Kidney (tissue), 14 donors: Measurements from ENCODE around the gene ASB12. TPM values are rescaled to one million over a fixed set of nuclear protein-coding genes. Genes with fewer than 3 reads are reported as not detected.

ENCODE experiments used
- DNase-seq, 5 donors: peaks; one replicate each; pipeline ENCODE4 v3.0.0-alpha.2; 2013 to 2020
- FAIRE-seq: peaks from 2 replicates; lab custom pipeline; 2012; peaks lifted over from hg19 to GRCh38; lab: Jason Lieb, UNC
- H3K27ac ChIP-seq, 2 donors: one replicate each; pipeline ENCODE4 v1.7.0; 2013; ENCODE audit warnings: low read depth in 2 of 2, low read length in 2 of 2, inconsistent platforms in 1 of 2
- H3K27me3 ChIP-seq: one replicate; pipeline ENCODE4 v1.7.1; 2013; ENCODE audit warnings: low read length, inconsistent platforms; ENCODE audit not compliant: control insufficient read depth, insufficient read depth
- H3K36me3 ChIP-seq, 3 donors: one replicate each; pipeline versions ENCODE4 v1.7.0 to v1.7.1; 2013; ENCODE audit warnings: low read length in 3 of 3, control low read depth in 1 of 3, inconsistent platforms in 1 of 3; ENCODE audit not compliant: insufficient read depth in 3 of 3, control insufficient read depth in 2 of 3
- H3K4me1 ChIP-seq, 3 donors: one replicate each; pipeline versions ENCODE4 v1.7.0 to v1.7.1; 2013; ENCODE audit warnings: low read length in 3 of 3, inconsistent platforms in 1 of 3, low read depth in 1 of 3; ENCODE audit not compliant: control insufficient read depth in 2 of 3, insufficient read depth in 2 of 3
- H3K4me3 ChIP-seq, 3 donors: one replicate each; pipeline versions ENCODE4 v1.7.0 to v1.8.1; 2013; ENCODE audit warnings: low read length in 3 of 3, control low read depth in 1 of 3, inconsistent platforms in 1 of 3
- H3K9ac ChIP-seq, 3 donors: one replicate each; pipeline versions ENCODE4 v1.7.0 to v1.7.1; 2013; ENCODE audit warnings: low read length in 3 of 3, control low read depth in 1 of 3, inconsistent platforms in 1 of 3
- H3K9me3 ChIP-seq, 3 donors: one replicate each; pipeline versions ENCODE4 v1.7.0 to v1.7.1; 2013; ENCODE audit warnings: low read length in 3 of 3, control low read depth in 1 of 3, inconsistent platforms in 1 of 3; ENCODE audit not compliant: control insufficient read depth in 2 of 3, insufficient read depth in 1 of 3
- intact Hi-C: fragments of 100-400 bp; cut with DNase I; formaldehyde crosslinking; loops from one replicate; pipeline ENCODE4 v1.11.1; 2022
- polyA plus RNA-seq: library from polyadenylated mRNA; stranded (reverse); fragments of 350-450 nt; fragmentation: Illumina TruSeq; extraction: RNeasy Lipid Tissue Mini Kit (QIAGEN cat#74804); gene quantifications from one replicate; pipeline ENCODE4 v1.2.3, GENCODE V29; 2014; ENCODE audit warnings: low read depth, low replicate concordance; ENCODE audit not compliant: insufficient read depth
- total RNA-seq: library from RNA; stranded (reverse); fragmentation: NEBNext Ultra II Directional; extraction: Animal tissue kit (Norgen Biotek cat#: 25700); gene quantifications from one replicate; pipeline ENCODE4 v1.2.1, GENCODE V29; 2021
- TF ChIP-seq, protein P1 (sequence below): IDR thresholded peaks from 3 replicates; pipeline ENCODE4 v1.5.1; 2012; ENCODE audit warnings: mild to moderate bottlenecking, moderate library complexity, borderline replicate concordance; ENCODE audit not compliant: insufficient read depth; ENCODE audit errors: extremely low read depth
- donor health status: control.
- donor health status: control.
- donor health status: control.
- donor health status: control.
- donor health status: control.
- donor health status: DM: yes; HTN: yes; CAD: no.
- donor health status: Normal renal cell carcinoma (clear cell type).

The ASB12 gene
- total and polyA plus RNA-seq, 2 donors from 2014 or later: 0.62 TPM; not detected in 1

- FAIRE-seq: no peak
- H3K9me3 ChIP-seq: no peaks in the 10 kb centered on the region
- DNase-seq: no peak
- TF ChIP-seq, protein P1, sequence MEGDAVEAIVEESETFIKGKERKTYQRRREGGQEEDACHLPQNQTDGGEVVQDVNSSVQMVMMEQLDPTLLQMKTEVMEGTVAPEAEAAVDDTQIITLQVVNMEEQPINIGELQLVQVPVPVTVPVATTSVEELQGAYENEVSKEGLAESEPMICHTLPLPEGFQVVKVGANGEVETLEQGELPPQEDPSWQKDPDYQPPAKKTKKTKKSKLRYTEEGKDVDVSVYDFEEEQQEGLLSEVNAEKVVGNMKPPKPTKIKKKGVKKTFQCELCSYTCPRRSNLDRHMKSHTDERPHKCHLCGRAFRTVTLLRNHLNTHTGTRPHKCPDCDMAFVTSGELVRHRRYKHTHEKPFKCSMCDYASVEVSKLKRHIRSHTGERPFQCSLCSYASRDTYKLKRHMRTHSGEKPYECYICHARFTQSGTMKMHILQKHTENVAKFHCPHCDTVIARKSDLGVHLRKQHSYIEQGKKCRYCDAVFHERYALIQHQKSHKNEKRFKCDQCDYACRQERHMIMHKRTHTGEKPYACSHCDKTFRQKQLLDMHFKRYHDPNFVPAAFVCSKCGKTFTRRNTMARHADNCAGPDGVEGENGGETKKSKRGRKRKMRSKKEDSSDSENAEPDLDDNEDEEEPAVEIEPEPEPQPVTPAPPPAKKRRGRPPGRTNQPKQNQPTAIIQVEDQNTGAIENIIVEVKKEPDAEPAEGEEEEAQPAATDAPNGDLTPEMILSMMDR: no peak
- H3K27ac ChIP-seq: no peak overlapping the region
- intact Hi-C loops: no loop called here
- H3K9ac ChIP-seq: no peak overlapping the region
- H3K4me3 ChIP-seq: no peak overlapping the region
- no peaks in the 10 kb centered on the region for H3K36me3 ChIP-seq
- H3K27me3 ChIP-seq: no peaks in the 10 kb centered on the region
- no peaks in the 10 kb centered on the region for H3K4me1 ChIP-seq
These were observed 48.2 kb downstream of the ASB12 start for GRCh38 chrX:64182208-64182607.

- FAIRE-seq: no peak
- intact Hi-C loops: no loop called here
These were observed 53.5 kb downstream of the ASB12 start for GRCh38 chrX:64176876-64177275.

More at GRCh38 chrX:64176876-64177275, 53.5 kb downstream of the ASB12 start:
- Histone ChIP-seq H3K9me3 (no peaks in the 10 kb centered on the region), H3K4me3 (no peak overlapping the region), H3K27me3 (no peaks in the 10 kb centered on the region), H3K4me1 (no peaks in the 10 kb centered on the region), H3K27ac (no peak overlapping the region), H3K36me3 (no peaks in the 10 kb centered on the region), H3K9ac (no peak overlapping the region)
- TF ChIP-seq, protein P1: no peak
- no peak for DNase-seq

Other genes with a start within 250 kb of the ASB12 start
- gene AMER1, start 24.9 kb downstream of the ASB12 start, total RNA-seq: 5.7 TPM
- gene AMER1, start 24.9 kb downstream of the ASB12 start, polyA plus RNA-seq: 1.5 TPM
- 2.7 TPM for gene MTMR8, start 164.8 kb upstream of the ASB12 start, total RNA-seq
- 1.3 TPM for gene MTMR8, start 164.8 kb upstream of the ASB12 start, polyA plus RNA-seq